Chondrocyte (in vitro differentiated cells): ENCODE data around the gene ACVR1. TPM values are rescaled to one million over a fixed set of nuclear protein-coding genes. Genes with fewer than 3 reads are reported as not detected.

Source experiments
- DNase-seq: peaks from one replicate; pipeline ENCODE4 v3.0.0; 2021; ENCODE audit warnings: mixed read lengths, low spot score
- H3K27ac Mint-ChIP-seq: one replicate; pipeline ENCODE4 v1.8.0; 2021; ENCODE audit warnings: mild to moderate bottlenecking, moderate library complexity, mixed read lengths; ENCODE audit not compliant: unreplicated experiment
- H3K27me3 Mint-ChIP-seq: 2 replicates; pipeline ENCODE4 v1.8.0; 2021; ENCODE audit warnings: low read depth, mixed read lengths
- H3K36me3 Mint-ChIP-seq: 2 replicates; pipeline ENCODE4 v1.8.0; 2021; ENCODE audit warnings: low read depth, mixed read lengths
- H3K4me1 Mint-ChIP-seq: 2 replicates; pipeline ENCODE4 v1.8.0; 2021; ENCODE audit warnings: low read depth, mild to moderate bottlenecking, mixed read lengths
- H3K4me3 Mint-ChIP-seq: one replicate; pipeline ENCODE4 v1.8.0; 2021; ENCODE audit warnings: mild to moderate bottlenecking, moderate library complexity, mixed read lengths; ENCODE audit not compliant: unreplicated experiment
- H3K9me3 Mint-ChIP-seq: 2 replicates; pipeline ENCODE4 v1.8.0; 2021; ENCODE audit warnings: low read depth, mixed read lengths
- CTCF ChIP-seq: fragments of 200-600 bp; sonication (generic); IDR thresholded peaks from 2 replicates; pipeline ENCODE4 v1.5.0; 2021; ENCODE audit warnings: antibody characterized with exemption, mild to moderate bottlenecking, moderate library complexity
- total RNA-seq: library from RNA; stranded (reverse); gene quantifications from 3 replicates; pipeline ENCODE4 v1.2.1, GENCODE V29; 2021

The ACVR1 gene
- total RNA-seq, 1 donor from 2014 or later = 81.7 TPM

GRCh38 chr2:157837851-157838441 is 38.2 kb downstream of the ACVR1 start:
- no peaks in the 10 kb centered on the region for H3K27me3 Mint-ChIP-seq
- peak overlapping the region; percentile 48 for H3K4me3 Mint-ChIP-seq
- DNase-seq = no peak
- peak overlapping the region; percentile 87 for H3K27ac Mint-ChIP-seq
- H3K4me1 Mint-ChIP-seq = peaks cover 80% of the 10 kb centered on the region
- no peaks in the 10 kb centered on the region for H3K9me3 Mint-ChIP-seq
- no peak for TF ChIP-seq CTCF
- H3K36me3 Mint-ChIP-seq = no peaks in the 10 kb centered on the region

- TF ChIP-seq CTCF = no peak
- peaks cover 82% of the 10 kb centered on the region for H3K4me1 Mint-ChIP-seq
- H3K27me3 Mint-ChIP-seq = no peaks in the 10 kb centered on the region
- no peaks in the 10 kb centered on the region for H3K36me3 Mint-ChIP-seq
- H3K4me3 Mint-ChIP-seq = no peak overlapping the region
- peak overlapping the region; percentile 87 for H3K27ac Mint-ChIP-seq
- no peaks in the 10 kb centered on the region for H3K9me3 Mint-ChIP-seq
- no peak for DNase-seq
Measured at GRCh38 chr2:157836531-157836930, 39.6 kb downstream of the ACVR1 start.

- no peak for DNase-seq
- H3K4me1 Mint-ChIP-seq = peaks cover 82% of the 10 kb centered on the region
- H3K36me3 Mint-ChIP-seq = no peaks in the 10 kb centered on the region
- no peaks in the 10 kb centered on the region for H3K27me3 Mint-ChIP-seq
- no peaks in the 10 kb centered on the region for H3K9me3 Mint-ChIP-seq
- no peak overlapping the region for H3K4me3 Mint-ChIP-seq
- no peak overlapping the region for H3K27ac Mint-ChIP-seq
- no peak for TF ChIP-seq CTCF
Measured at GRCh38 chr2:157835425-157835824, 40.7 kb downstream of the ACVR1 start.

- DNase-seq = no peak
- H3K36me3 Mint-ChIP-seq = no peaks in the 10 kb centered on the region
- H3K9me3 Mint-ChIP-seq = no peaks in the 10 kb centered on the region
- H3K4me3 Mint-ChIP-seq = no peak overlapping the region
- H3K27ac Mint-ChIP-seq = no peak overlapping the region
- no peaks in the 10 kb centered on the region for H3K27me3 Mint-ChIP-seq
- no peak for TF ChIP-seq CTCF
- H3K4me1 Mint-ChIP-seq = peaks cover 82% of the 10 kb centered on the region
Measured at GRCh38 chr2:157835006-157835405, 41.1 kb downstream of the ACVR1 start.

- H3K36me3 Mint-ChIP-seq = no peaks in the 10 kb centered on the region
- H3K9me3 Mint-ChIP-seq = no peaks in the 10 kb centered on the region
- H3K27me3 Mint-ChIP-seq = no peaks in the 10 kb centered on the region
- H3K4me3 Mint-ChIP-seq = no peak overlapping the region
- no peak for DNase-seq
- no peak for TF ChIP-seq CTCF
- H3K27ac Mint-ChIP-seq = peak overlapping the region; percentile 0
- peaks cover 80% of the 10 kb centered on the region for H3K4me1 Mint-ChIP-seq
Measured at GRCh38 chr2:157833721-157834120, 42.4 kb downstream of the ACVR1 start.
